Effector memory CD4-positive, alpha-beta T cell (primary cell): ENCODE measurements around the gene ABHD14A.

ENCODE experiments used
- DNase-seq, 3 donors: peaks; one replicate each; pipeline ENCODE4 v3.0.0-alpha.2; 2020
- H3K27ac ChIP-seq: 2 replicates; pipeline ENCODE4 v1.7.0; 2013; ENCODE audit warnings: mild to moderate bottlenecking, low read length, moderate library complexity; ENCODE audit not compliant: insufficient read depth, poor library complexity, severe bottlenecking
- H3K27me3 ChIP-seq: replicated peaks from 2 replicates; pipeline ENCODE4 v1.7.0; 2013; ENCODE audit warnings: mild to moderate bottlenecking, low read length; ENCODE audit not compliant: insufficient read depth, control insufficient read depth, poor library complexity, severe bottlenecking
- H3K36me3 ChIP-seq: 2 replicates; pipeline ENCODE4 v1.7.0; 2013; ENCODE audit warnings: mild to moderate bottlenecking, low read length, moderate library complexity; ENCODE audit not compliant: control insufficient read depth, insufficient read depth
- H3K4me1 ChIP-seq: 2 replicates; pipeline ENCODE4 v1.7.0; 2013; ENCODE audit warnings: low read length, mild to moderate bottlenecking; ENCODE audit not compliant: control insufficient read depth, insufficient read depth, poor library complexity, severe bottlenecking
- H3K4me3 ChIP-seq: 2 replicates; pipeline ENCODE4 v1.7.0; 2013; ENCODE audit warnings: low read length, low read depth, mild to moderate bottlenecking; ENCODE audit not compliant: insufficient read depth, poor library complexity, severe bottlenecking
- H3K9me3 ChIP-seq: 2 replicates; pipeline ENCODE4 v1.7.0; 2013; ENCODE audit warnings: mild to moderate bottlenecking, low read length, moderate library complexity; ENCODE audit not compliant: control insufficient read depth

ABHD14A gene

DNA sequence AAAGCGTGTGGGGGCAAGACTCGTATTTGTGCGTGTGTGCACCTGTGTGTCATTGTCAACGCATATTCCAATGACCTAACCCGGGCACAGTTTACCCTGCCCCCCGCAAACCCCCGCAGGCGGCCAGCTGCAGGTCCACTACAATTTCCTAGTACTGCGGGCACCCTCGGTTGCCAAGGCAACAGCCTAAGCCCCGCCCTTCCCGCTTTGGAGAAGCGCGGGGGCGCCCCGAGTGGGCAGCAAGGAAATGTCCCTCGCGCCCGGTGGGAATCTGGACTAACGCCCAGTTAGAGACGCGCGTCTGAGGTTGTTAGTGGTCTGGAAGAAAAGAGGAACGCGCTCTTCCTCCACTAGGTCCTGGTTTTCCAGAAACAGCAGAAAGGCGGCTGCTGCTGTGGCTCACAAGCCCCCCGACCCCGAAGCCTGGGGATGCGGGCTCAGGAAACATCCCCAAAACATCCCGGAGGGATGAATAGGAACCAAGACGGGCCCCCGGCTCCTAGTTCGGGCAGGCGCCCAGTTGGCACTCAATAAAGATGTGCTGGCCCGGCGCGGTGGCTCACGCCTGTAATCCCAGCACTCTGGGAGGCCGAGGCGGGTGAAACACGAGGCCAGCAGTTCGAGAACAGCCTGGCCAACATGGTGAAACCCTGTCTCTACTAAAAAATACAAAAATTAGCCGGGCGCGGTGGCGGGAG is 1.1 kb downstream of the ABHD14A start:
- Histone ChIP-seq H3K9me3 (no peaks in the 10 kb centered on the region), H3K27ac (peak overlapping the region; percentile 64), H3K27me3 (no peaks in the 10 kb centered on the region), H3K36me3 (no peaks in the 10 kb centered on the region), H3K4me1 (peaks cover 12% of the 10 kb centered on the region), H3K4me3 (peak overlapping the region; percentile 94)
- no peak for DNase-seq

GRCh38 chr3:51977446-51978142 is 2.7 kb downstream of the ABHD14A start:
- no peak overlapping the region for H3K4me3 ChIP-seq
- peak in 2 of 3 donors; percentile 22 to 27 for DNase-seq
- no peaks in the 10 kb centered on the region for H3K27me3 ChIP-seq
- H3K9me3 ChIP-seq: no peaks in the 10 kb centered on the region
- H3K4me1 ChIP-seq: peaks cover 20% of the 10 kb centered on the region
- H3K27ac ChIP-seq: no peak overlapping the region
- no peaks in the 10 kb centered on the region for H3K36me3 ChIP-seq

DNA sequence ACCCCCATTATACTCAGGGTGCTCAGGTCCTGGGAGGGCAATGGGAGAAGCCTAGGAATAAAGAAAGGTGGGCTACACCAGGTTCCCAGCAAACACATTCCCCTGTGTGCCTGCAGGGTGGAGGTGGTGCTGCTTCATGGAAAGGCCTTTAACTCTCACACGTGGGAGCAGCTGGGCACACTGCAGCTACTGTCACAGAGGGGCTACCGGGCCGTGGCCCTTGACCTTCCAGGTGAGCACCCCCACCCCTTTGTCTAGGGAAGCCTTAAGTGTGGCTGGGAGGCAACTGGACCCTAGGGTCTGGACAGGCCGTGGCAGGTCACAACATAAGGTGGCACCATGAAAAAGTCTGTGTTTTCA is 3.3 kb downstream of the ABHD14A start:
- H3K36me3 ChIP-seq: no peaks in the 10 kb centered on the region
- H3K4me3 ChIP-seq: no peak overlapping the region
- H3K27ac ChIP-seq: no peak overlapping the region
- no peaks in the 10 kb centered on the region for H3K9me3 ChIP-seq
- DNase-seq: no peak
- H3K27me3 ChIP-seq: no peaks in the 10 kb centered on the region
- H3K4me1 ChIP-seq: peaks cover 23% of the 10 kb centered on the region

- no peaks in the 10 kb centered on the region for H3K9me3 ChIP-seq
- no peaks in the 10 kb centered on the region for H3K27me3 ChIP-seq
- no peak overlapping the region for H3K4me3 ChIP-seq
- no peaks in the 10 kb centered on the region for H3K36me3 ChIP-seq
- H3K4me1 ChIP-seq: peaks cover 17% of the 10 kb centered on the region
- no peak for DNase-seq
- H3K27ac ChIP-seq: no peak overlapping the region
Observed at GRCh38 chr3:51980253-51980652, 5.4 kb downstream of the ABHD14A start.

- Histone ChIP-seq H3K4me3 (peak overlapping the region; percentile 61), H3K4me1 (peaks cover 13% of the 10 kb centered on the region), H3K36me3 (no peaks in the 10 kb centered on the region), H3K9me3 (no peaks in the 10 kb centered on the region), H3K27me3 (no peaks in the 10 kb centered on the region), H3K27ac (peak overlapping the region; percentile 71)
- DNase-seq: no peak
Observed at GRCh38 chr3:51982352-51982837, 7.5 kb downstream of the ABHD14A start.

- Histone ChIP-seq H3K4me1 (peaks cover 11% of the 10 kb centered on the region), H3K4me3 (peak within 1 kb of the TSS; percentile 61), H3K27me3 (no peaks in the 10 kb centered on the region), H3K27ac (peak within 1 kb of the TSS; percentile 71), H3K36me3 (no peaks in the 10 kb centered on the region), H3K9me3 (no peaks in the 10 kb centered on the region)
- peak; percentile 61 to 68 (median 67) for DNase-seq
Observed at GRCh38 chr3:51982838-51983577, 8.1 kb downstream of the ABHD14A start, which contains the start of gene ACY1. Gene ACY1, plus strand, starts transcription at chr3:51983535. Its CDS starts 530 bp downstream, at chr3:51984065.

DNA sequence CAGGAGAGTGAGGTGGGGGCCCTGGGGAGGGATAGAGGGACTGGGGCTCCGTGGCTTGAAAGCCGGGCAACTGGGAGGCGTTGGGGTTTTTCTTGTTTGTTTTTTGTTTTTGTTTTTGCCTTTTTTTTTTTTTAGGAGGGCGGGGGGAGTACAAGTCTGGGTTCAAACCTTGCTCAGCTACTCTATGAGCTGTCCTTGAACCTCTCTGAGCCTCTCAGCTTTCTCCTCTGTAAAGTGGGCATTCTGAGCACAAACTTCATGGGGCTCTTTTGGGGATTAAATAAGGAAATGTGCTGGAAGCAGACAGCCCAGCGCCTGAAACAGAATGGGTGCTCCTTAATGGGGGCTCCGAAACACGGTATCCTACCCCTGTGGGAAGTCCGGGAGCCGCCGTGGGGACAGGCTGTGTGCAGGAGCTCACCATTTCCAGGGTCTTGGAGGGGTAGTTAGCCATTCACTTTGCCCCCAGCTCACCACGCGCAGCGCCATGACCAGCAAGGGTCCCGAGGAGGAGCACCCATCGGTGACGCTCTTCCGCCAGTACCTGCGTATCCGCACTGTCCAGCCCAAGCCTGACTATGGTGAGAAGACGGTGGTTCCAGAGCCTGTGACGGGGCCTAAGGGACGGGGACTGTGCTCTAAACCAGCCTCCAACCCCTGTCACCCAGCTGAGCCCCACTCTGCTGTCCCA is 8.9 kb downstream of the ABHD14A start:
- no peak for DNase-seq
- Histone ChIP-seq H3K27me3 (no peaks in the 10 kb centered on the region), H3K4me3 (peak overlapping the region; percentile 61), H3K27ac (peak overlapping the region; percentile 71), H3K9me3 (no peaks in the 10 kb centered on the region), H3K4me1 (peaks cover 11% of the 10 kb centered on the region), H3K36me3 (no peaks in the 10 kb centered on the region)

- no peak overlapping the region for H3K4me3 ChIP-seq
- H3K27ac ChIP-seq: no peak overlapping the region
Observed at GRCh38 chr3:51984269-51984647, 9.4 kb downstream of the ABHD14A start.

GRCh38 chr3:51985063-51985462 is 10.2 kb downstream of the ABHD14A start:
- no peak overlapping the region for H3K4me3 ChIP-seq
- no peak overlapping the region for H3K27ac ChIP-seq
- peaks cover 11% of the 10 kb centered on the region for H3K4me1 ChIP-seq
- no peaks in the 10 kb centered on the region for H3K36me3 ChIP-seq
- no peaks in the 10 kb centered on the region for H3K27me3 ChIP-seq
- DNase-seq: no peak
- H3K9me3 ChIP-seq: no peaks in the 10 kb centered on the region

More at GRCh38 chr3:51984269-51984647, 9.4 kb downstream of the ABHD14A start:
- no peaks in the 10 kb centered on the region for H3K36me3 ChIP-seq
- no peak for DNase-seq
- H3K27me3 ChIP-seq: no peaks in the 10 kb centered on the region
- peaks cover 11% of the 10 kb centered on the region for H3K4me1 ChIP-seq
- no peaks in the 10 kb centered on the region for H3K9me3 ChIP-seq
